Neural progenitor cell (in vitro differentiated cells): ENCODE data around the gene PLXDC2. TPM values are rescaled to one million over a fixed set of nuclear protein-coding genes. Genes with fewer than 3 reads are reported as not detected.

Experiments used
- DNase-seq: peaks from one replicate; pipeline ENCODE4 v3.0.0-alpha.2; 2016; ENCODE audit warnings: low spot score
- H2AFZ ChIP-seq: fragments of 200-600 bp; sonication (generic); replicated peaks from 2 replicates; pipeline ENCODE4 v1.6.1; 2016; ENCODE audit warnings: antibody characterized with exemption
- H3F3A ChIP-seq: fragments of 200-600 bp; sonication (generic); 2 replicates; pipeline ENCODE4 v1.6.1; 2016; ENCODE audit warnings: antibody characterized with exemption, low read depth
- H3K27ac ChIP-seq: fragments of 200-600 bp; sonication (generic); 2 replicates; pipeline ENCODE4 v1.5.1; 2016; ENCODE audit warnings: mild to moderate bottlenecking
- H3K27me3 ChIP-seq: fragments of 200-600 bp; sonication (generic); 2 replicates; pipeline ENCODE4 v1.6.1; 2016; ENCODE audit warnings: mild to moderate bottlenecking, moderate library complexity
- H3K36me3 ChIP-seq: fragments of 200-600 bp; sonication (generic); 2 replicates; pipeline ENCODE4 v1.5.1; 2016
- H3K4me1 ChIP-seq: fragments of 200-600 bp; sonication (generic); 2 replicates; pipeline ENCODE4 v1.6.1; 2016; ENCODE audit warnings: mixed run types
- H3K4me2 ChIP-seq: fragments of 200-600 bp; sonication (generic); 2 replicates; pipeline ENCODE4 v1.6.1; 2016
- H3K4me3 ChIP-seq: fragments of 200-600 bp; sonication (generic); 2 replicates; pipeline ENCODE4 v1.5.1; 2016
- H3K79me2 ChIP-seq: fragments of 200-600 bp; sonication (generic); 2 replicates; pipeline ENCODE4 v1.6.1; 2016; ENCODE audit warnings: low read depth
- H3K9ac ChIP-seq: fragments of 200-600 bp; sonication (generic); 2 replicates; pipeline ENCODE4 v1.6.1; 2016
- H3K9me3 ChIP-seq: fragments of 200-600 bp; sonication (generic); 2 replicates; pipeline ENCODE4 v1.5.1; 2016; ENCODE audit warnings: low read depth
- H4K20me1 ChIP-seq: fragments of 200-600 bp; sonication (generic); 2 replicates; pipeline ENCODE4 v1.6.1; 2016; ENCODE audit warnings: low read depth
- H3K27ac Mint-ChIP-seq: 3 replicates; pipeline ENCODE4 v1.8.0; 2021; ENCODE audit warnings: mixed read lengths
- H3K27me3 Mint-ChIP-seq: 2 replicates; pipeline ENCODE4 v1.8.0; 2022; ENCODE audit warnings: low read depth, mild to moderate bottlenecking, inconsistent platforms, moderate library complexity, mixed read lengths; ENCODE audit not compliant: insufficient read depth
- H3K36me3 Mint-ChIP-seq: 3 replicates; pipeline ENCODE4 v1.8.0; 2021; ENCODE audit warnings: mixed read lengths
- H3K4me1 Mint-ChIP-seq: 3 replicates; pipeline ENCODE4 v1.8.0; 2021; ENCODE audit warnings: mixed read lengths
- H3K4me3 Mint-ChIP-seq: 3 replicates; pipeline ENCODE4 v1.8.0; 2021; ENCODE audit warnings: mild to moderate bottlenecking, moderate library complexity, mixed read lengths
- H3K9me3 Mint-ChIP-seq: 3 replicates; pipeline ENCODE4 v1.8.0; 2020; ENCODE audit warnings: mixed read lengths
- CTCF ChIP-seq: fragments of 200-600 bp; sonication (generic); IDR thresholded peaks from 2 replicates; pipeline ENCODE4 v1.5.1; 2017; ENCODE audit warnings: antibody characterized with exemption, mild to moderate bottlenecking
- EZH2 ChIP-seq: fragments of 200-600 bp; sonication (generic); IDR thresholded peaks from 2 replicates; pipeline ENCODE4 v1.6.1; 2017; ENCODE audit warnings: antibody characterized with exemption, mild to moderate bottlenecking, moderate library complexity
- EZH2phosphoT487 ChIP-seq: fragments of 200-600 bp; sonication (generic); IDR thresholded peaks from 2 replicates; pipeline ENCODE4 v1.6.1; 2017; ENCODE audit warnings: antibody characterized with exemption
- total RNA-seq: library from RNA; depleted of rRNA; stranded (reverse); fragments of >200 nt; gene quantifications from 2 replicates; pipeline ENCODE4 v1.2.3, GENCODE V29; 2015; ENCODE audit warnings: low replicate concordance

Gene PLXDC2
- total RNA-seq, 1 donor from 2014 or later = 44.2 TPM

GRCh38 chr10:20314431-20314830, 498.2 kb downstream of the PLXDC2 start:
- no peaks in the 10 kb centered on the region for H3K36me3 ChIP-seq
- no peaks in the 10 kb centered on the region for H3K4me1 ChIP-seq
- H3K4me3 ChIP-seq = no peak overlapping the region
- no peaks in the 10 kb centered on the region for H3K27me3 ChIP-seq
- H3K9me3 Mint-ChIP-seq = peaks cover 27% of the 10 kb centered on the region
- no peaks in the 10 kb centered on the region for H3F3A ChIP-seq
- H2AFZ ChIP-seq = no peak overlapping the region
- no peaks in the 10 kb centered on the region for H3K4me1 Mint-ChIP-seq
- no peak overlapping the region for H3K4me2 ChIP-seq
- H3K9me3 ChIP-seq = no peaks in the 10 kb centered on the region
- DNase-seq = no peak
- no peak overlapping the region for H3K9ac ChIP-seq
- no peak overlapping the region for H3K27ac Mint-ChIP-seq
- TF ChIP-seq EZH2 (no peak), CTCF (no peak)
- no peaks in the 10 kb centered on the region for H3K79me2 ChIP-seq
- no peak overlapping the region for H3K27ac ChIP-seq
- H3K4me3 Mint-ChIP-seq = no peak overlapping the region
- no peaks in the 10 kb centered on the region for H4K20me1 ChIP-seq
- H3K36me3 Mint-ChIP-seq = peaks cover 3% of the 10 kb centered on the region
- H3K27me3 Mint-ChIP-seq = peaks cover 6% of the 10 kb centered on the region

- no peak for DNase-seq
- Histone ChIP-seq H3K4me2 (no peak overlapping the region), H3K4me3 (no peak overlapping the region), H3K27ac (no peak overlapping the region), H3K9ac (no peak overlapping the region), H3K27me3 (no peaks in the 10 kb centered on the region), H2AFZ (no peak overlapping the region), H3F3A (no peaks in the 10 kb centered on the region), H3K4me1 (no peaks in the 10 kb centered on the region), H4K20me1 (no peaks in the 10 kb centered on the region), H3K36me3 (no peaks in the 10 kb centered on the region), H3K79me2 (no peaks in the 10 kb centered on the region), H3K9me3 (no peaks in the 10 kb centered on the region)
- Mint-ChIP-seq H3K27me3 (no peaks in the 10 kb centered on the region), H3K4me3 (no peak overlapping the region), H3K36me3 (no peaks in the 10 kb centered on the region), H3K9me3 (peaks cover 3% of the 10 kb centered on the region), H3K27ac (no peak overlapping the region), H3K4me1 (no peaks in the 10 kb centered on the region)
- TF ChIP-seq EZH2 (no peak), EZH2phosphoT487 (no peak), CTCF (no peak)
These were observed 511.7 kb downstream of the PLXDC2 start for GRCh38 chr10:20327954-20328353.

- Mint-ChIP-seq H3K4me1 (no peaks in the 10 kb centered on the region), H3K4me3 (no peak overlapping the region), H3K36me3 (no peaks in the 10 kb centered on the region), H3K27me3 (no peaks in the 10 kb centered on the region), H3K27ac (no peak overlapping the region), H3K9me3 (peaks cover 3% of the 10 kb centered on the region)
- Histone ChIP-seq H3K9ac (no peak overlapping the region), H4K20me1 (no peaks in the 10 kb centered on the region), H3K79me2 (no peaks in the 10 kb centered on the region), H2AFZ (no peak overlapping the region), H3K9me3 (no peaks in the 10 kb centered on the region), H3F3A (no peaks in the 10 kb centered on the region), H3K4me2 (no peak overlapping the region), H3K27me3 (no peaks in the 10 kb centered on the region), H3K36me3 (no peaks in the 10 kb centered on the region), H3K27ac (no peak overlapping the region), H3K4me3 (no peak overlapping the region), H3K4me1 (no peaks in the 10 kb centered on the region)
- TF ChIP-seq CTCF (no peak), EZH2 (no peak), EZH2phosphoT487 (no peak)
- no peak for DNase-seq
These were observed 514.0 kb downstream of the PLXDC2 start for GRCh38 chr10:20330246-20330645.
